Duodenal mucosa (tissue), 2 donors: ENCODE results near the gene HSPBAP1.
A peak's percentile ranks its signal among the peaks of the same experiment; 100 is the strongest.

Source experiments
- H3K27ac ChIP-seq: one replicate; pipeline ENCODE4 v1.7.0; 2013; ENCODE audit warnings: low read depth, low read length
- H3K27me3 ChIP-seq, 2 donors: one replicate each; pipeline ENCODE4 v1.7.0; 2013; ENCODE audit warnings: low read length in 2 of 2, control low read depth in 1 of 2; ENCODE audit not compliant: insufficient read depth in 2 of 2, control insufficient read depth in 1 of 2
- H3K36me3 ChIP-seq, 2 donors: one replicate each; pipeline ENCODE4 v1.7.0; 2013; ENCODE audit warnings: low read length in 2 of 2, control low read depth in 1 of 2; ENCODE audit not compliant: insufficient read depth in 2 of 2, control insufficient read depth in 1 of 2
- H3K4me1 ChIP-seq, 2 donors: one replicate each; pipeline ENCODE4 v1.7.0; 2013; ENCODE audit warnings: low read length in 2 of 2, control low read depth in 1 of 2; ENCODE audit not compliant: insufficient read depth in 2 of 2, control insufficient read depth in 1 of 2
- H3K4me3 ChIP-seq, 2 donors: one replicate each; pipeline ENCODE4 v1.7.0; 2013; ENCODE audit warnings: low read length in 2 of 2, low read depth in 1 of 2
- H3K9ac ChIP-seq, 2 donors: one replicate each; pipeline ENCODE4 v1.7.0; 2013; ENCODE audit warnings: low read length in 2 of 2, low read depth in 1 of 2
- H3K9me3 ChIP-seq, 2 donors: one replicate each; pipeline ENCODE4 v1.7.0; 2013; ENCODE audit warnings: low read length in 2 of 2, control low read depth in 1 of 2; ENCODE audit not compliant: control insufficient read depth in 1 of 2

HSPBAP1 gene, protein sequence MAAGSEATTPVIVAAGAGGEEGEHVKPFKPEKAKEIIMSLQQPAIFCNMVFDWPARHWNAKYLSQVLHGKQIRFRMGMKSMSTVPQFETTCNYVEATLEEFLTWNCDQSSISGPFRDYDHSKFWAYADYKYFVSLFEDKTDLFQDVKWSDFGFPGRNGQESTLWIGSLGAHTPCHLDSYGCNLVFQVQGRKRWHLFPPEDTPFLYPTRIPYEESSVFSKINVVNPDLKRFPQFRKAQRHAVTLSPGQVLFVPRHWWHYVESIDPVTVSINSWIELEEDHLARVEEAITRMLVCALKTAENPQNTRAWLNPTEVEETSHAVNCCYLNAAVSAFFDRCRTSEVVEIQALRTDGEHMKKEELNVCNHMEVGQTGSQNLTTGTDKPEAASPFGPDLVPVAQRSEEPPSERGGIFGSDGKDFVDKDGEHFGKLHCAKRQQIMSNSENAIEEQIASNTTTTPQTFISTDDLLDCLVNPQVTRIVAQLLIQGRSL

DNA sequence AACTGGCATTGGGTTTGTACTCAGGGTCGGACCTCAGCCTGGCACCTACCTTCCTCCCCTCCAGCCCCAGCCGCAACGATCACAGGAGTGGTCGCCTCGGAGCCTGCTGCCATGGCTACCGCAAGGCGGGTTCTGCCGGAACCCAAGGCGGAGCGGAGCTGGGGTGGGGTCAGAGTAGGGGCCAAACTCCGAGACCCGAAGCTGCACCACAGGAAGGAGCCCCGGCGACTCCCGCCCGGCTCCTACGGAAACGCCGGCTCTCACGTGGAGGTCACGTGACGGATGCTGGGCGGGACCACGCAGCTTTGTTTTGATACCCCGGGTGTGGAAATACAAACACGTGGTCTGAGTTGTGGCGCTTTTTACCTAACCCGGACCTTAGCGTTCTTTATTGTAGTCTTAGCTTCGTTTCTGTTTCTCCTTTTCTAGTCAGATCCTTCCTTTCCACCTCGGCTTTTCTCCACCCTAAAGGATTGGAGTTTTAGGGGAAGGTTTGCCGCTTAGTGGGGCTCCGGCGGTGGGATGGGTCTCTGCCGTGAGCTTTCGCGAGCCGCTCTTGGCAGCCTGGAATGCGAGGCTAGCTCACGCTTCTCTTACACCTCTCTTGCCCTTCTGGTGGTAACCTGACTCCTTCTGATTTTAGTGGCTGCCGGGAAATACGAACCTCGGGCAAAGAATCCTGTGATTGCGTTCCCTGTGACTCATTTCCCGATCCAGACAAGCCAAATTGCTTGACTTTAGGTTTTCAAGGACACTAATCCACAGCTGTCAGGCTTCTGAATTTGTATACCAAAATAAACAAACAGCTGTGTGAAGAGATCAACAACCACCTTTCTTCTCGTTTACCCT is at the start of gene HSPBAP1:
TSS of gene HSPBAP1 (minus strand) at position 264 of the 849 bp plus-strand sequence. CDS start at position 113, 151 bp downstream.
- H3K27ac ChIP-seq = peak within 1 kb of the TSS; percentile 80
- H3K4me3 ChIP-seq = peak within 1 kb of the TSS; percentile 86 to 94
- H3K4me1 ChIP-seq = peaks cover 17 to 19% of the 10 kb centered on the region in 2 donors
- peak within 1 kb of the TSS; percentile 79 to 86 for H3K9ac ChIP-seq
- no peaks in the 10 kb centered on the region for H3K36me3 ChIP-seq
- H3K9me3 ChIP-seq = no peaks in the 10 kb centered on the region
- no peaks in the 10 kb centered on the region for H3K27me3 ChIP-seq

DNA sequence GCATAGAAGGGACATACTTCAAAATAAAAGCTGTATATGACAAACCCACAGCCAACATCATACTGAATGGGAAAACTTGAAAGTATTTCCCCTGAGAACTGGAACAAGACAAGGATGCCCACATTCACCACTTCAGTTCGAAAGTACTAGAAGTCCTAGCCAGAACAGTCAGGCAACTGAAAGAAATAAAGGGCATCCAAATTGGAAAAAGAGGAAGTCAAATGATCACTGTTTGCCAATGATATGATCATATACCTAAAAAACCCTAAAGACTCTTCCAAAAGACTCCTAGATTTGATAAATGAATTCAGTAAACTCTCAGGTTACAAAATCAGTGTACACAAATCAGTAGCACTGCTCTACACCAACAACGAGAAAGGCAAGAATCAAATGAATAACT is 42.0 kb upstream of the HSPBAP1 start:
- no peak overlapping the region for H3K9ac ChIP-seq
- H3K27ac ChIP-seq = no peak overlapping the region
- no peaks in the 10 kb centered on the region for H3K9me3 ChIP-seq
- H3K4me1 ChIP-seq = no peaks in the 10 kb centered on the region
- H3K36me3 ChIP-seq = no peaks in the 10 kb centered on the region
- H3K27me3 ChIP-seq = no peaks in the 10 kb centered on the region
- no peak overlapping the region for H3K4me3 ChIP-seq

DNA sequence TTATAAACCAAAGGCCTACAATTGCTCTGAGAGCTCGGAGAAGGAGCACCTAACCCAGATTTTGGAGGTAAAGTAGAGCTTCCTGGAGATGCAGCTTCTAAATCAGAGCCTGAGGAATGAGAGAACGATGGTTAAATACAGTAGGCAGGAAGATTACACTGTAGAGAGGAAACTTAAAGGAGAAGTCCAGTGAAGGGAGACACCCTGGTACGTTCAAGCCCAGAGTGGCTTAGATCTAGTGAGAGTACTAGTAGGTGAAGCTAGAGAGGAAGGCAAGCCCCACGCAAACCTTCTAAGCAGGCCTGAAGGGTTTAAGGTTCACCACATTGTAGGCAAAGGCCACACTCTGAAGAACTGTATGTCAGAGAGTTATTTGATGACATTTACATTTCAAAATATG is 34.6 kb upstream of the HSPBAP1 start:
- no peaks in the 10 kb centered on the region for H3K27me3 ChIP-seq

DNA sequence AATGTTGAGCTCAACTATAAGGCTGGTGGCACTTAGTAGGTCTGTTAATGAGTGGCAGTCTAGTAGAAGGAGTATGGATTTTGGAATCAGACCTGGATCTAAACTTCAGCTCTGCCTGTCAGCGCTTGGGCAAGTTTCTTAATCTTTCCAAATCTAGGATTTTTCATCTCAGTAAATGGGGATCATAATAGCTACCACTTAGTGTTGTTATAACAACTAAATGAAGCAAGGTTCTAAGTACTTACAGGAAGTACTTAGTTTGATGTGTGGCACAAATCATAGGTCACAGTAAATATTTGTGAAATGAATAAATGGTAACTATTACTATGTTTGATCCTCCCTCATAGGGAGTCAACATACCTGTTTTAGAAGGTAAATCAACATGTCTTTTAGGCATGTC is 32.6 kb upstream of the HSPBAP1 start:
- no peaks in the 10 kb centered on the region for H3K4me1 ChIP-seq
- H3K9me3 ChIP-seq = no peaks in the 10 kb centered on the region
- H3K4me3 ChIP-seq = no peak overlapping the region
- H3K36me3 ChIP-seq = no peaks in the 10 kb centered on the region
- H3K27me3 ChIP-seq = no peaks in the 10 kb centered on the region
- no peak overlapping the region for H3K9ac ChIP-seq
- H3K27ac ChIP-seq = no peak overlapping the region

More for the DNA sequence above, 34.6 kb upstream of the HSPBAP1 start:
- no peaks in the 10 kb centered on the region for H3K9me3 ChIP-seq
- H3K4me1 ChIP-seq = no peaks in the 10 kb centered on the region
- H3K36me3 ChIP-seq = no peaks in the 10 kb centered on the region
- H3K27ac ChIP-seq = no peak overlapping the region
- no peak overlapping the region for H3K4me3 ChIP-seq
- no peak overlapping the region for H3K9ac ChIP-seq

DNA sequence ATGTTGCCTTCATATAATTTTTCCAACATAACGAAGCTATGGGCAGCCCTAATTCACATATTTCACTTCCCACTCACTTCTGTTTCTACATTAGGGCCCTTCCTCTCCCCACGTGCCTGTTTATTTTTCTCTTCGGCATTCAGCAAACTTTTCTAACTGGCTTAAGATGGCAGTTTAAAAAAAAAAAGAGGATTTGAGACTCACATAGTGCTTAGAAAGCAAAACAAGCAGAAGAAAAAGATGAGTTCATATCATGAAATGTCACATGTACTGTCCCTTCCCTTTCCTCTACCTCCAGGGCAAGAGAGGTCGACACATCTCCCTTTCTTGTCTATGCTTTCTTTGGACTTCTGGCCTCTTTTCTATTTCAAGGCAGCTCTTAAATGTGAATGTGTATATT is 31.8 kb upstream of the HSPBAP1 start:
- Histone ChIP-seq H3K27ac (no peak overlapping the region), H3K27me3 (no peaks in the 10 kb centered on the region), H3K9ac (no peak overlapping the region), H3K4me1 (no peaks in the 10 kb centered on the region), H3K9me3 (no peaks in the 10 kb centered on the region), H3K36me3 (peaks cover 0 to 3% of the 10 kb centered on the region in 2 donors), H3K4me3 (no peak overlapping the region)

DNA sequence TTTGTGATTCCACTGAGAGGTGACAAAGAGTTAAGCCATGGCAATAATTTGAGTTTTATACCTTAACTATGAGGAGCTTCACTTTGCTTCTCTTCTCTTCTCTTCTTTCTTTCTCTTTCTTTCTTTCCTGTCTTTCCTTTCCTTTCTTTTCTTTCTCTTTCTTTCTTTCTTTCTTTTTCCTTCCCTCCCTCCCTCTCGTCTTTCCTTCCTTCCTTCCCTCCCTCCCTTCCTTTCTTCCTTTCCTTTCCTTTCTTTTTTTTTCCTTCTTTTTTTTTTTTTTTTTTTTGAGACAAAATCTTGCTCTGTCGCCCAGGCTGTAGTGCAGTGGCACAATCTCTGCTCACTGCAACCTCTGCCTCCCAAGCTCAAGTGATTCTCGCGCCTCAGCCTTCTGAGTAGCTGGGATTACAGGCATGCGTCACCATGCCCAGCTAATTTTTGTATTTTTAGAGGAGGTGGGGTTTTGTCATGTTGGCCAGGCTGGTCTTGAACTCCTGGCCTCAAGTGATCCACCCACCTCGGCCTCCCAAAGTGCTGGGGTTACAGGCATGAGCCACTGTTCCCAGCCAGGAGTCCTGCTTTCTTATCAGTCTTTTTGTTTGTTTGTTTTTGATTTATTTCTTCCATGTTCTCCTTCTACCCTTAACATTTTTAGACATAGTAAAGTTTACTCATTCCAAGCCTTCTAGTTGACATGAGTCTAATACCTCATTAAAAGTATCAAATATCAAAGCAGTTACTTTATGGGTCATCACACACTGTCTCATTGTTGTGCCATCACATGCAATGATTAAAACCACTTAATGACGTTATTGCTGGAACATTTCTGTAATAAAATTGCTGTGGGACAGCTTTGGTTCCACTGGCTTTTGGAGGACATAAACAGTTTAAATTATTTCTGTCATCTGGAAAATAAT is 31.1 kb upstream of the HSPBAP1 start:
- no peaks in the 10 kb centered on the region for H3K27me3 ChIP-seq
- H3K27ac ChIP-seq = no peak overlapping the region
- H3K4me1 ChIP-seq = no peaks in the 10 kb centered on the region
- peaks cover 0 to 3% of the 10 kb centered on the region in 2 donors for H3K36me3 ChIP-seq
- no peaks in the 10 kb centered on the region for H3K9me3 ChIP-seq
- no peak overlapping the region for H3K4me3 ChIP-seq
- no peak overlapping the region for H3K9ac ChIP-seq

DNA sequence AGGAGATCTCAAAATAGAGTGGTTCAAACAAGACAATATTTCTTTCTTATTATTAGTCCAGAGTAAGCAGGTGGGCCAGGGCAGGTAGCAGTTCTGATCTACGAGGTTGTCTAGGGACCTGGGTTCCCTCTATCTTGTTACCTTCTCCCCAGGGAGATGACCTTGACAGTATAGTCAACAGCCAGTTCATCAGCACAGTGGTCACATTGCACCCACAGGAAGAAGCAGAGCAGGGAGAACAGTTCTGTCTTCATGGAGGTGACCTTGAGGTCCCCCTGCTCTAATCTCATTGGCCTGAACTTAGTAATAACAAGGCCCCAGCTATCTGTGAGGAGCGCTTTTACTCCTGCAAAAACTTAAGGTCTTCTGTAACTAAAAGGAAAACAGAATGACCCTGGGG is 23.0 kb upstream of the HSPBAP1 start:
- Histone ChIP-seq H3K36me3 (peaks cover 0 to 3% of the 10 kb centered on the region in 2 donors), H3K9me3 (no peaks in the 10 kb centered on the region), H3K4me3 (no peak overlapping the region), H3K9ac (no peak overlapping the region), H3K27me3 (no peaks in the 10 kb centered on the region), H3K27ac (no peak overlapping the region), H3K4me1 (no peaks in the 10 kb centered on the region)

DNA sequence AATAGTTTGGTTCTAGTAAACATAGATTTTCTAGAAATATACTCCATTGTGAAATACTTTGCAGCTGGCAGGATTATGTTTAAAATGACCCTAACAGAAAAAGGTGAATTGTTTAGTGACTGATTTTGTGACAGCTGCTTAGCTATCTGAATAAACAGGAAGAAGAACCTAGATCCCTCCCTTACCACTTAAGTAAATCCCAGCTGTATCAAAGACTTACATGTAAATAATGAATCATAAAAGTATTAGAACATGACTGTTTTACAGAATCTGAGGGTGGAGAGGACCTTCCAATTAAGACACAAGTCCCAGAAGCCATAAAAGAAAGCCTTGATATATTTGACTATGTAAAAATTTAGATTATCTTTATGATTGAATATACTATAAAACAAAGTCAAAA is 17.1 kb upstream of the HSPBAP1 start:
- Histone ChIP-seq H3K27me3 (no peaks in the 10 kb centered on the region), H3K36me3 (no peaks in the 10 kb centered on the region), H3K9ac (no peak overlapping the region), H3K4me1 (no peaks in the 10 kb centered on the region), H3K9me3 (no peaks in the 10 kb centered on the region), H3K4me3 (no peak overlapping the region), H3K27ac (no peak overlapping the region)

DNA sequence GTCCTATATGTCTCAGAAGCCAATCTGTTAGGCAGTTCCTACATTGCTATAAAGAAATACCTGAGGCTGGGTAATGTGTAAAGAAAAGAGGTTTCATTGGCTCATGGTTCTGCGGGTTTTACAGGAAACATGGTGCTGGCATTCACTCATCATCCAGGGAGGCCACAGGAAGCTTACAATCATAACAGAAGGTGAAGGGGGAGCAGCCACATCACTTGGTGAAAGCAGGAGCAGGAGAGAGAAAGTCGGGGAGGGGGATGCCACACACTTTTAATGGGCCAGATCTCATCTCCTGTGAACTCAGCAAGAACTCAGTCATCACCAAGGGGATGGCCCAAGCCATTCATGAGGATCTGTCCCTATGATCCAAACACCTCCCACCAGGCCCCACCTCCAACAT is 10.3 kb upstream of the HSPBAP1 start:
- no peaks in the 10 kb centered on the region for H3K9me3 ChIP-seq
- no peaks in the 10 kb centered on the region for H3K36me3 ChIP-seq
- H3K4me3 ChIP-seq = no peak overlapping the region
- H3K9ac ChIP-seq = no peak overlapping the region
- H3K27me3 ChIP-seq = no peaks in the 10 kb centered on the region
- no peak overlapping the region for H3K27ac ChIP-seq
- no peaks in the 10 kb centered on the region for H3K4me1 ChIP-seq
